ENCODE data around the gene ASL. TPM values are rescaled to one million over a fixed set of nuclear protein-coding genes. Genes with fewer than 3 reads are reported as not detected.
A peak's percentile ranks its signal among the peaks of the same experiment; 100 is the strongest.

ASL gene
- total RNA-seq, 1 experiment from 2014 or later = 46.9 TPM

DNA sequence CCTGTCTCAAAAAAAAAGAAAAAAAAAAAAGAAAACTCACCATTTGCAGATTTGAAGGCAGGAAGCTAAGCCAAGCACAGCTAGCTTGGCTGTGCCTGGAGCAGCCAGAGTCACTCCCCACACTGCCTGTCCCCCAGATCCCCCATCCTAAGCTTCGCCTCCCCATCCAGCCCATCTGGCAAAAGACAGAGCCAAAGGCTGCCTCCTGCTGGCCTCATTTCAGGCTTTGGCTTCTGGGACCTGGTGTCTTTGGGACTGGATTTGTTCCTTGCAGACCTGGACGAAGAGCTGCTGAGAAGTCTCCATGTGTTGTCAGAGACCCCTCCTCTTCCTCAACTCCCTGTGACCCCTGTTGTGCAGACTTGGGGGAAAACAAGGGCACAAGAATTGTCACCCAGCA is 8.1 kb downstream of the ASL start:
- H3K27me3 ChIP-seq (ENCODE audit: insufficient read depth, low read length) = no peaks in the 10 kb centered on the region
- no peak overlapping the region for H3K27ac ChIP-seq (ENCODE audit: low read depth, low read length)
- H3K36me3 ChIP-seq (ENCODE audit: control insufficient read depth in 1 of 2, insufficient read depth in 2 of 2, low read length in 2 of 2) = 0 out of 4 replicates have a peak, but pooled peaks cover 3 to 8% of the 10 kb centered on the region in 2 experiments
- peaks cover 0 to 3% of the 10 kb centered on the region in 2 experiments; a peak in 1 of 4 replicates for H3K4me1 ChIP-seq (ENCODE audit: control insufficient read depth in 1 of 2, insufficient read depth in 2 of 2, low read length in 2 of 2)
- H3K4me3 ChIP-seq (replicated peaks in 1 of 2; ENCODE audit: low read depth in 1 of 2, low read length in 2 of 2) = no peak overlapping the region
- TF ChIP-seq SP1 (IDR thresholded peaks at IDR 0.05; ENCODE audit: low read depth) = no peak
- TF ChIP-seq, protein P1, sequence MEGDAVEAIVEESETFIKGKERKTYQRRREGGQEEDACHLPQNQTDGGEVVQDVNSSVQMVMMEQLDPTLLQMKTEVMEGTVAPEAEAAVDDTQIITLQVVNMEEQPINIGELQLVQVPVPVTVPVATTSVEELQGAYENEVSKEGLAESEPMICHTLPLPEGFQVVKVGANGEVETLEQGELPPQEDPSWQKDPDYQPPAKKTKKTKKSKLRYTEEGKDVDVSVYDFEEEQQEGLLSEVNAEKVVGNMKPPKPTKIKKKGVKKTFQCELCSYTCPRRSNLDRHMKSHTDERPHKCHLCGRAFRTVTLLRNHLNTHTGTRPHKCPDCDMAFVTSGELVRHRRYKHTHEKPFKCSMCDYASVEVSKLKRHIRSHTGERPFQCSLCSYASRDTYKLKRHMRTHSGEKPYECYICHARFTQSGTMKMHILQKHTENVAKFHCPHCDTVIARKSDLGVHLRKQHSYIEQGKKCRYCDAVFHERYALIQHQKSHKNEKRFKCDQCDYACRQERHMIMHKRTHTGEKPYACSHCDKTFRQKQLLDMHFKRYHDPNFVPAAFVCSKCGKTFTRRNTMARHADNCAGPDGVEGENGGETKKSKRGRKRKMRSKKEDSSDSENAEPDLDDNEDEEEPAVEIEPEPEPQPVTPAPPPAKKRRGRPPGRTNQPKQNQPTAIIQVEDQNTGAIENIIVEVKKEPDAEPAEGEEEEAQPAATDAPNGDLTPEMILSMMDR (IDR thresholded peaks at IDR 0.05 in 2 of 3, conservative IDR thresholded peaks at IDR 0.05 in 1 of 3; ENCODE audit: borderline replicate concordance in 1 of 3, insufficient read depth in 1 of 3, low read depth in 2 of 3, low read length in 2 of 3) = peak in 1 of 3 experiments; percentile 24; a peak in 1 of 6 replicates
- H3K4me2 ChIP-seq (ENCODE audit: low read length) = no peak overlapping the region
- no peaks in the 10 kb centered on the region for H4K20me1 ChIP-seq (ENCODE audit: insufficient read depth)
- H3K9me2 ChIP-seq (ENCODE audit: insufficient read depth) = no peaks in the 10 kb centered on the region
- intact Hi-C loops (cut with micrococcal nuclease) = no loop called here
- no peak overlapping the region for H3K9ac ChIP-seq (ENCODE audit: low read length)
- ChIA-PET POLR2A (interaction anchor here (1.5 kb wide), 1 partner anchor 8 kb away, joined by 6 read pairs; the partner anchor contains the start of gene ASL), RAD21 (ENCODE audit: low non-redundant PET in 1 of 2, low total read pairs in 2 of 2, uncharacterized antibody in 2 of 2, unreplicated experiment in 2 of 2) (no interaction called here), CTCF (no interaction called here)
- no peaks in the 10 kb centered on the region for H3K9me3 ChIP-seq (ENCODE audit: control insufficient read depth in 1 of 2, insufficient read depth in 1 of 2, low read depth in 1 of 2, low read length in 2 of 2)
- ATAC-seq (no peak), DNase-seq (ENCODE audit: low read depth, low spot score) (no peak)
- no peak overlapping the region for H2AFZ ChIP-seq (ENCODE audit: low read depth, low read length, poor library complexity, severe bottlenecking)
- BruUV-seq (replicated peaks) = no TSS peak
- peaks cover 12% of the 10 kb centered on the region; the same call in 1 of the 2 replicates for H3K79me2 ChIP-seq (ENCODE audit: insufficient read depth, low read length)

DNA sequence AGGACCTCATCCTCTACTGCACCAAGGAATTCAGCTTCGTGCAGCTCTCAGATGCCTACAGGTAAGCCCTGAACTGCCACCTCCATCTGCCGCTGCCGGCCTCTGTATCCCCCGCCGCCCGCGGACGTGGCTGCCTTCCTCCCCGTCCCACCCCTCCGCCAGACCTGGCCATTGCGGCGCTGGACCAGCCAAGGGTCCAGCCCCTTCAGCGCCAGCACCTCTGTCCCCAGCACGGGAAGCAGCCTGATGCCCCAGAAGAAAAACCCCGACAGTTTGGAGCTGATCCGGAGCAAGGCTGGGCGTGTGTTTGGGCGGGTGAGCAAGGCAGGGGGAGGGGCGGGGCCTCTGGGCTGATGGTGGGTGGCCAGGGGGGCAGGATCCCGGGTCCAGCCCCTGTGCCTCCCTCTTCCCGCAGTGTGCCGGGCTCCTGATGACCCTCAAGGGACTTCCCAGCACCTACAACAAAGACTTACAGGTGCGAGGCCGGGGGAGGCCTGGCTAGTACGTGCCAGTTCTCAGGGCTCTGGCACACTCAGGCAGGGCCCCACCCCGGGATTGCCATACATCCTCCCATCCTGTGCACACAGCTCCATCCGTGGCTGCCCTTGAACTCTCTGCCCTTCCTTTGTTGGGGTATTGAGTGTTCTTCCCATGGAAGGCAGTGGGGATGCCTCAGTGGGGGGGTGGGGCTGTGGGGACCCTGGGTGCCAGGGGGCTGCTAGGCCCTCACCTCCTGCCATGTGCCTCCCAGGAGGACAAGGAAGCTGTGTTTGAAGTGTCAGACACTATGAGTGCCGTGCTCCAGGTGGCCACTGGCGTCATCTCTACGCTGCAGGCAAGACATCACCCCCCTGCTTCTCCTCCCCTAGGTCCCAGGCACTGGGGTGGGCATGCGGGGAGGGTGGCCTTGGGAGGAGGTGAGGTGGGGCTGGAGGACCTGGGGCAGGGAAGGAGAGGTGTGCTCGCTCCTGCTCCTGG is 13.5 kb downstream of the ASL start:
- ChIA-PET POLR2A (no interaction called here), RAD21 (ENCODE audit: low non-redundant PET in 1 of 2, low total read pairs in 2 of 2, uncharacterized antibody in 2 of 2, unreplicated experiment in 2 of 2) (no interaction called here), CTCF (no interaction called here)
- Histone ChIP-seq H3K4me1 (ENCODE audit: control insufficient read depth in 1 of 2, insufficient read depth in 2 of 2, low read length in 2 of 2) (peaks cover 0 to 3% of the 10 kb centered on the region in 2 experiments; a peak in 1 of 4 replicates), H3K9me3 (ENCODE audit: control insufficient read depth in 1 of 2, insufficient read depth in 1 of 2, low read depth in 1 of 2, low read length in 2 of 2) (no peaks in the 10 kb centered on the region), H4K20me1 (ENCODE audit: insufficient read depth) (no peaks in the 10 kb centered on the region), H2AFZ (ENCODE audit: low read depth, low read length, poor library complexity, severe bottlenecking) (no peak overlapping the region), H3K36me3 (ENCODE audit: control insufficient read depth in 1 of 2, insufficient read depth in 2 of 2, low read length in 2 of 2) (0 out of 4 replicates have a peak, but pooled peaks cover 3 to 8% of the 10 kb centered on the region in 2 experiments), H3K27me3 (ENCODE audit: insufficient read depth, low read length) (no peaks in the 10 kb centered on the region), H3K4me3 (replicated peaks in 1 of 2; ENCODE audit: low read depth in 1 of 2, low read length in 2 of 2) (no peak overlapping the region), H3K79me2 (ENCODE audit: insufficient read depth, low read length) (no peaks in the 10 kb centered on the region), H3K27ac (ENCODE audit: low read depth, low read length) (no peak overlapping the region), H3K9ac (ENCODE audit: low read length) (no peak overlapping the region), H3K4me2 (ENCODE audit: low read length) (no peak overlapping the region), H3K9me2 (ENCODE audit: insufficient read depth) (no peaks in the 10 kb centered on the region)
- ATAC-seq = no peak
- intact Hi-C loops (cut with micrococcal nuclease) = no loop called here
- no TSS peak for BruUV-seq (replicated peaks)
- no peak for TF ChIP-seq ZNF274 (IDR thresholded peaks at IDR 0.05; ENCODE audit: low read depth, low read length)
- TF ChIP-seq, protein P2, sequence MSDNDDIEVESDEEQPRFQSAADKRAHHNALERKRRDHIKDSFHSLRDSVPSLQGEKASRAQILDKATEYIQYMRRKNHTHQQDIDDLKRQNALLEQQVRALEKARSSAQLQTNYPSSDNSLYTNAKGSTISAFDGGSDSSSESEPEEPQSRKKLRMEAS (IDR thresholded peaks at IDR 0.05) = no peak
- no peak for TF ChIP-seq CBX3 (IDR thresholded peaks at IDR 0.05; ENCODE audit: low read depth)
- TF ChIP-seq EGR1 (IDR thresholded peaks at IDR 0.05; ENCODE audit: low read depth) = no peak
- TF ChIP-seq TCF7L2 (IDR thresholded peaks at IDR 0.05; ENCODE audit: borderline replicate concordance, extremely low read depth, insufficient read depth, insufficient read length) = no peak
- TF ChIP-seq EZH2phosphoT487 (IDR thresholded peaks at IDR 0.05; ENCODE audit: borderline replicate concordance) = no peak
- TF ChIP-seq ATF3 (IDR thresholded peaks at IDR 0.05) = no peak
- no peak for TF ChIP-seq ZFX (IDR thresholded peaks at IDR 0.05)
- DNase-seq (ENCODE audit: low read depth, low spot score) = no peak
